Activated naive CD4-positive, alpha-beta T cell treated with anti-CD3 and anti-CD28 coated beads for 36 hours (primary cell): ENCODE measurements around the gene PMEL. TPM values are rescaled to one million over a fixed set of nuclear protein-coding genes. Genes with fewer than 3 reads are reported as not detected.

Experiments used
- CTCF ChIA-PET: fragments of 350-600 bp; sonication (Branson Sonifier 250); formaldehyde crosslinking; loops from one replicate; lab custom pipeline; 2021; ENCODE audit warnings: antibody characterized with exemption; lab: Charles Lee
- DNase-seq: peaks from one replicate; pipeline ENCODE4 v3.0.0-alpha.2; 2020
- H3K27ac Mint-ChIP-seq: one replicate; pipeline ENCODE4 v1.8.0; 2021; ENCODE audit warnings: mild to moderate bottlenecking, mixed read lengths
- H3K27me3 Mint-ChIP-seq: one replicate; pipeline ENCODE4 v1.8.0; 2021; ENCODE audit warnings: low read depth, mixed read lengths
- H3K36me3 Mint-ChIP-seq: one replicate; pipeline ENCODE4 v1.8.0; 2021; ENCODE audit warnings: low read depth, mixed read lengths
- H3K4me1 Mint-ChIP-seq: one replicate; pipeline ENCODE4 v1.8.0; 2021; ENCODE audit warnings: low read depth, mixed read lengths
- H3K4me3 Mint-ChIP-seq: one replicate; pipeline ENCODE4 v1.8.0; 2021; ENCODE audit warnings: mild to moderate bottlenecking, moderate library complexity, mixed read lengths
- H3K9me3 Mint-ChIP-seq: one replicate; pipeline ENCODE4 v1.8.0; 2021; ENCODE audit warnings: mixed read lengths
- intact Hi-C: fragments of 100-400 bp; cut with micrococcal nuclease; formaldehyde crosslinking; loops from one replicate; pipeline ENCODE4 v1.15.1; 2023
- total RNA-seq, 2 experiments: library from RNA; stranded (reverse); gene quantifications; one replicate each; pipeline ENCODE4 v1.2.3, GENCODE V29; 2021

The PMEL gene
- total RNA-seq, 2 experiments from 2014 or later: 1.2 to 1.5 TPM

GRCh38 chr12:55935738-55936151 lies 30.1 kb downstream of the PMEL start:
- Mint-ChIP-seq H3K36me3 (peaks cover 79% of the 10 kb centered on the region), H3K9me3 (no peaks in the 10 kb centered on the region), H3K4me3 (peak overlapping the region; percentile 99), H3K27ac (peak overlapping the region; percentile 100), H3K27me3 (no peaks in the 10 kb centered on the region), H3K4me1 (peaks cover 77% of the 10 kb centered on the region)
- intact Hi-C loops: loop anchor here (1.0 kb wide), 1 partner anchor 8 kb away; the partner anchor contains the start of gene PYM1
- DNase-seq: peak; percentile 46
- CTCF ChIA-PET: interaction anchor here (0.6 to 4.5 kb wide), 12 partner anchors 10 to 197 kb away, joined by 3 to 30 read pairs (median 4); partner anchors contain the start of genes ORMDL2 and SARNP

DNA sequence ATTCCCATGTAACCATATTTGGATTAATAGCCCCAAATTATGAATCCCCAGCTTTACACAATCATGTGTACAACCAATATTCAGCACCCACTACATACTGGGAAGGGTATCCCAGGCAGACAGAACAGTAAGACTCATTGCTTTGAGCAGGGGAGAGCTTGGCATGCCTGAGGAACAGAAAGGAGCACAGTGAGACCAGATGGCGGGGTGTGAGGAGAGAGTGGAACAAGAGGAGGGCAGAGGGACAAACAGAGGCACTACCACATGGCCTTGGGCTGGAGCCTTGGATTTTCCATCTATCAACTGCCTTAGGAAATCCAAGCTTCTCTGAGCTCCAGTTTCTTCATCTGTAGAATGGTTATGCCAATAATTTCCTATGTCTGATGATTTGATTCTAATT lies 31.1 kb downstream of the PMEL start:
- peaks cover 77% of the 10 kb centered on the region for H3K4me1 Mint-ChIP-seq
- no peaks in the 10 kb centered on the region for H3K27me3 Mint-ChIP-seq
- H3K4me3 Mint-ChIP-seq: peak overlapping the region; percentile 99
- intact Hi-C loops: loop anchor here (1.0 kb wide), 1 partner anchor 7 kb away; the partner anchor contains the start of gene PYM1
- CTCF ChIA-PET: interaction anchor here (0.8 to 4.5 kb wide), 9 partner anchors 9 to 196 kb away, joined by 3 to 30 read pairs (median 5); partner anchors contain the start of genes RAB5B and SARNP
- H3K27ac Mint-ChIP-seq: peak overlapping the region; percentile 100
- peaks cover 69% of the 10 kb centered on the region for H3K36me3 Mint-ChIP-seq
- H3K9me3 Mint-ChIP-seq: no peaks in the 10 kb centered on the region
- DNase-seq: no peak

- peaks cover 75% of the 10 kb centered on the region for H3K4me1 Mint-ChIP-seq
- peak overlapping the region; percentile 99 for H3K4me3 Mint-ChIP-seq
- CTCF ChIA-PET: interaction anchor here (0.8 to 4.5 kb wide), 11 partner anchors 8 to 196 kb away, joined by 3 to 30 read pairs (median 3); partner anchors contain the start of genes RAB5B and SARNP
- intact Hi-C loops: no loop called here
- DNase-seq: no peak
- H3K27me3 Mint-ChIP-seq: no peaks in the 10 kb centered on the region
- H3K36me3 Mint-ChIP-seq: peaks cover 66% of the 10 kb centered on the region
- no peaks in the 10 kb centered on the region for H3K9me3 Mint-ChIP-seq
- peak overlapping the region; percentile 100 for H3K27ac Mint-ChIP-seq
These were observed 31.8 kb downstream of the PMEL start for GRCh38 chr12:55933799-55934742.

DNA sequence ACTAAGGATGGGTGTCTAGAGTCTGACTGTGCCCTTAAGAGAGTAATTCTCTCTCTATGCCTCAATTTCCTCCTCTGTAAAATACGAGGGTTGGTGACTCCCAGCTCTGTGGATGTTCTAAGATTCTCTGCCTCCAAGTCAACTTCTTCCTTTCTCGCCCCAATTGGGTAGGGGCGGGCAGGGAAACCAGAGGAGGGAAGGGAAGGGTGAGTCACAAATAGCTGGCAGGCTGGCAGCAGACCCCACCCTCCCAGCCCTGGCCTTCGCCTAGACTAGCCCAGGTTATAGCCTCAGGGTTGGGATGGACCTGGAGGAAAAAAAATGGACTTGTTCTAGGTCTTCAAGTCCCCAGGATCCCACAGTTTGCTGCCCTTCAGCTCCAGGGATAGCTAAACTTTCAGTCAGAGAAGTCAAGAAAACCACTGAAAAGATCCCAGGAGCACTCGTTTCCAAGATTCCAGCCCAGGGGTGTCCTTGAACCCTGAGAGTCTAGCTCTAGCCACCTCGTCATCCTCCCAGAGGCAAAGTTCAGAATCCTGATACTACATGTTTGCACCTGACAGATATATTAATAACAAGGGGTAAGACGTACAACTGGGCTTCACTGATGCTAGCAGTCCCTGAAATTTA lies 32.6 kb downstream of the PMEL start:
- peaks cover 61% of the 10 kb centered on the region for H3K36me3 Mint-ChIP-seq
- CTCF ChIA-PET: interaction anchor here (1.1 to 4.5 kb wide), 8 partner anchors 7 to 195 kb away, joined by 3 to 30 read pairs (median 3); no protein-coding TSS in a partner anchor

DNA sequence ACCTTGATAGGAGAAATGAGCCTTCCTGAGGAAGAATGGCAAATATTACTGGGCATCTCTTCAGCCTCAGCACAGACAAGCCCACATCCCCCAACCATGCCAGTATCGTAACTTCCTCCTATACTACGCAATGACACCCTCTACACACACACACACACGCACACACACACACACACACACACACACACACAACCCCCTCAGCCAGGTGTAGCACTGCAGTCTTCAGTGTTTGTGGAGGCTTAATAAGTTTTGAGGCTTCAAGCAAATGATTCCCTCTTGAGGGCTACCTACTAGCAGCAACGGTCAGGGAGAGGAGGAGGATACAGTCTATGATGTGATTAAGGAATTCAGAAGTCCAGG lies 33.3 kb downstream of the PMEL start:
- Mint-ChIP-seq H3K36me3 (peaks cover 64% of the 10 kb centered on the region), H3K27ac (peak overlapping the region; percentile 100), H3K4me1 (peaks cover 61% of the 10 kb centered on the region), H3K9me3 (no peaks in the 10 kb centered on the region), H3K27me3 (no peaks in the 10 kb centered on the region), H3K4me3 (peak overlapping the region; percentile 99)
- peak; percentile 65 for DNase-seq
- intact Hi-C loops: no loop called here
- CTCF ChIA-PET: interaction anchor here (1.1 to 5.3 kb wide), 6 partner anchors 8 to 194 kb away, joined by 3 to 43 read pairs (median 5); no protein-coding TSS in a partner anchor

More for the DNA sequence above, 32.6 kb downstream of the PMEL start:
- peak overlapping the region; percentile 100 for H3K27ac Mint-ChIP-seq
- intact Hi-C loops: no loop called here
- H3K4me3 Mint-ChIP-seq: peak overlapping the region; percentile 99
- peak; percentile 65 for DNase-seq
- no peaks in the 10 kb centered on the region for H3K9me3 Mint-ChIP-seq
- peaks cover 68% of the 10 kb centered on the region for H3K4me1 Mint-ChIP-seq
- H3K27me3 Mint-ChIP-seq: no peaks in the 10 kb centered on the region

GRCh38 chr12:55931780-55932550 lies 33.9 kb downstream of the PMEL start:
- intact Hi-C loops: loop anchor here (2.0 kb wide), 1 partner anchor 227 kb away; the partner anchor contains the start of gene MYL6
- H3K27me3 Mint-ChIP-seq: no peaks in the 10 kb centered on the region
- H3K4me3 Mint-ChIP-seq: peak overlapping the region; percentile 99
- H3K9me3 Mint-ChIP-seq: no peaks in the 10 kb centered on the region
- peak; percentile 43 for DNase-seq
- CTCF ChIA-PET: interaction anchor here (0.8 to 5.3 kb wide), 4 partner anchors 8 to 193 kb away, joined by 3 to 43 read pairs (median 4); no protein-coding TSS in a partner anchor
- peaks cover 56% of the 10 kb centered on the region for H3K4me1 Mint-ChIP-seq
- peak overlapping the region; percentile 100 for H3K27ac Mint-ChIP-seq
- H3K36me3 Mint-ChIP-seq: peaks cover 63% of the 10 kb centered on the region

DNA sequence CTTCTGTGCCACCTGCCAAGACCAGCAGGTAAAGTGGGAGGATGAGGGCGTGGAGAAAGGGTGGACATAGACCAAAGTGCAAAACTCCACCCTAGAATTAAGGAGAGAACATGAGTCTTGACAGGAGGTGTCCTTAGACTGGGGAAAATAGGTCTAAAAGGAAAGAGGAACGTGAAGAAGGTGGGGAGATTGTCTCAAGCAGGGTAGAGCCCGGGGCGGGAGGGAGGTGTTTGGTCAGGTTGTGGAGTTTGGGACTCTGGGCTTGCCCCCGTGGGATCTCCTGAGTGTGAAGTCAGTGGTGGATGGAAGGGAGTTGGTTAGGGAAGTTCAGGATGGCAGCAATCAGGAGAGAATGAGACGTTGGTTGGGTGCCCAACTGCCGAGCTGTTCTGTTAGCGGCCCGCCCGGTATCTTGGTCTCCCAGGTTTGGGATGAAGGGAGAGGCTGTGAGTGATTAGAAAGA lies 34.5 kb downstream of the PMEL start:
- H3K4me1 Mint-ChIP-seq: peaks cover 50% of the 10 kb centered on the region
- H3K9me3 Mint-ChIP-seq: no peaks in the 10 kb centered on the region
- no peak for DNase-seq
- peaks cover 61% of the 10 kb centered on the region for H3K36me3 Mint-ChIP-seq
- intact Hi-C loops: loop anchor here (2.0 kb wide), 1 partner anchor 227 kb away; the partner anchor contains the start of gene MYL6
- H3K4me3 Mint-ChIP-seq: peak overlapping the region; percentile 99
- H3K27ac Mint-ChIP-seq: peak overlapping the region; percentile 100
- no peaks in the 10 kb centered on the region for H3K27me3 Mint-ChIP-seq
- CTCF ChIA-PET: interaction anchor here (0.5 to 5.3 kb wide), 4 partner anchors 9 to 193 kb away, joined by 3 to 43 read pairs (median 4); no protein-coding TSS in a partner anchor

DNA sequence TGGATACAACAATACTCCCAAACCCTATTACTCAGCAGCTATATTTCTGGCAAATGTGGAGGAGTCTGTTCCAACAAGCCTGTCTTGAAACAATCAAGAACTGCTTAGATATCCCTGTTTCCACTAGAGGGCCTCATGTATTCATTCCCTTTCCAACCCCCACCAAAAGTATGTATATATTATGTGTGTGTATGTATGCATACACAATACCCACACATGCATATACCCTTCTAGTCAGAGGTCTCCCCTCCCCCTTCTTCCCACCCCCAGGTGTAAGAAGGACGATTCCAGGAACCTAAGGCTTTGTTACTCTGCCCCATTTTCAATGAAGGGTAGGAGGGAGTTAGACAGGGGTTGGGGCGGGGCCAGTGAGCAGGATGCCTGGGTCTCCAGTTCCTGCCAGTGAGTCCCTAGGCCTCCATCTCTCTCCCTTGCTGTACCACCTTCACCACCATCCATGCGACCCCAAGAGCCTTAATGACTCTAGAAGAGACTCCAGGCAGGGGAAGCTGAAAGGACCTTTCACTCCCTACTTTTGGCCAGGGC lies 35.0 kb downstream of the PMEL start, which contains the start of gene DGKA:
Gene DGKA (plus strand): TSS at position 392 of the 546 bp plus-strand sequence. CDS start 5,342 bp downstream, outside the sequence.
- H3K9me3 Mint-ChIP-seq: no peaks in the 10 kb centered on the region
- H3K27me3 Mint-ChIP-seq: no peaks in the 10 kb centered on the region
- H3K36me3 Mint-ChIP-seq: peaks cover 56% of the 10 kb centered on the region
- H3K4me3 Mint-ChIP-seq: peak within 1 kb of the TSS; percentile 99
- CTCF ChIA-PET: interaction anchor here (0.5 to 5.3 kb wide), 10 partner anchors 9 to 192 kb away, joined by 3 to 43 read pairs (median 3); partner anchors contain the start of gene RAB5B
- peaks cover 49% of the 10 kb centered on the region for H3K4me1 Mint-ChIP-seq
- peak; percentile 94 for DNase-seq
- intact Hi-C loops: loop anchor here (1.0 to 2.0 kb wide), 5 partner anchors 9 to 228 kb away; partner anchors contain the start of genes MYL6, PA2G4 and ZC3H10
- H3K27ac Mint-ChIP-seq: peak within 1 kb of the TSS; percentile 100

- CTCF ChIA-PET: interaction anchor here (0.6 to 5.3 kb wide), 2 partner anchors 11 to 124 kb away, joined by 4 to 43 read pairs; no protein-coding TSS in a partner anchor
- DNase-seq: peak; percentile 96
- peaks cover 43% of the 10 kb centered on the region for H3K36me3 Mint-ChIP-seq
- H3K4me3 Mint-ChIP-seq: peak overlapping the region; percentile 99
- H3K4me1 Mint-ChIP-seq: peaks cover 45% of the 10 kb centered on the region
- no peaks in the 10 kb centered on the region for H3K9me3 Mint-ChIP-seq
- H3K27ac Mint-ChIP-seq: peak overlapping the region; percentile 100
- intact Hi-C loops: loop anchor here (1.0 to 10.0 kb wide), 11 partner anchors 31 to 1915 kb away; partner anchors contain the start of genes CDK2, CTDSP2, IL23A and NABP2
- no peaks in the 10 kb centered on the region for H3K27me3 Mint-ChIP-seq
These were observed 36.5 kb downstream of the PMEL start for GRCh38 chr12:55929306-55929791.
